B cell (primary cell): ENCODE data around the gene IRGC.

Source experiments
- EZH2 ChIP-seq: IDR thresholded peaks from 2 replicates; pipeline ENCODE4 v1.6.1; 2012; ENCODE audit warnings: borderline replicate concordance, low read depth, mild to moderate bottlenecking, moderate library complexity, low read length; ENCODE audit not compliant: insufficient read depth, poor library complexity, severe bottlenecking
- TF ChIP-seq, protein P1 (sequence below): fragments of 200-600 bp; IDR thresholded peaks from one replicate; pipeline ENCODE4 v1.8.0; 2022; ENCODE audit warnings: antibody characterized with exemption, mild to moderate bottlenecking

DNA sequence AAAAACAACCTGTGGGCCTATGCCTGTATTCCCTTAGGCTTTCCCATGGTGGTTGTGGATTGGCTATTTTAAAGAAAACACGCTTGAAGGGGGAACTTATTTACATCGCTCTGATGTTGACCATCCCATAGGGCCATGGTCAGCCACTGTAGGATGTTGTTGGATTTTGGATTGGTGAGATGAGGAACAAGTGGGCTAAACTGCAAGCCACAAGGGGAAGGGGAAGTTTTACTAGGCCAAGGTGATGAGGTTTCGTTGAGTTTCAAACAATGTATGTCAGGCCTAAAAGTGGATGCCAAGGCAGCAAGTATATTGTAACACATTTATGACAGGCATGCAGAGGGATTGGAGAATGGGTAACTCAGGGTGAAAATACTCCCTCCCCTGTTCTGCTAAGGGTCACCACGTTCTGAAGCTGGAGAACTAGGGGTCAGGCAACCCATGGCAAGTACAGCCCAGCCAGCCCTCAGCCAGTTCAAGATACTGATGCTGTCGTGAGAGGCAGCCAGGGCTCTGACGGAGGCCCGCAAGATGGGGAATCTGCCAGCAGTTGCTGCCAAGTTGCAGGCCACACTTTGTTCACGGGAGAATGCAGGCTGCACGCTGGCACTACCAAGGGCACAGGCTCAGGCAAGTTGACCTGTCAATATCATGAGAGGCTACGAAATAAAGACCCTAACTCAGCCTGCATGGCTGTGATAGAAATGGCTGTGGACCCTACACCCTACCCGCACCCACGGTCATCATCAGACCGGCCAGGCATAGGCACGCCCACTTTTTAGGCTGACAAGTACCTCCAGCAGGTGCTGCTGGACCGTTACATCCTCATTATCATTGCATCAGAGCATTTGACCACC lies 11.1 kb downstream of the IRGC start:
- TF ChIP-seq, protein P1, sequence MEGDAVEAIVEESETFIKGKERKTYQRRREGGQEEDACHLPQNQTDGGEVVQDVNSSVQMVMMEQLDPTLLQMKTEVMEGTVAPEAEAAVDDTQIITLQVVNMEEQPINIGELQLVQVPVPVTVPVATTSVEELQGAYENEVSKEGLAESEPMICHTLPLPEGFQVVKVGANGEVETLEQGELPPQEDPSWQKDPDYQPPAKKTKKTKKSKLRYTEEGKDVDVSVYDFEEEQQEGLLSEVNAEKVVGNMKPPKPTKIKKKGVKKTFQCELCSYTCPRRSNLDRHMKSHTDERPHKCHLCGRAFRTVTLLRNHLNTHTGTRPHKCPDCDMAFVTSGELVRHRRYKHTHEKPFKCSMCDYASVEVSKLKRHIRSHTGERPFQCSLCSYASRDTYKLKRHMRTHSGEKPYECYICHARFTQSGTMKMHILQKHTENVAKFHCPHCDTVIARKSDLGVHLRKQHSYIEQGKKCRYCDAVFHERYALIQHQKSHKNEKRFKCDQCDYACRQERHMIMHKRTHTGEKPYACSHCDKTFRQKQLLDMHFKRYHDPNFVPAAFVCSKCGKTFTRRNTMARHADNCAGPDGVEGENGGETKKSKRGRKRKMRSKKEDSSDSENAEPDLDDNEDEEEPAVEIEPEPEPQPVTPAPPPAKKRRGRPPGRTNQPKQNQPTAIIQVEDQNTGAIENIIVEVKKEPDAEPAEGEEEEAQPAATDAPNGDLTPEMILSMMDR: no peak
- no peak for TF ChIP-seq EZH2
